HG02943 (cell line): ENCODE data around the gene RASL11A.
"Not testable (repeated sequence)": the region's sequence is repeated elsewhere in the genome, so short reads cannot be mapped to it uniquely, and the experiment has no call there.

ENCODE experiments used
- ATAC-seq: cut with Tn5 transposase; IDR thresholded peaks from one replicate; pipeline ENCODE4 v1.9.1; 2021; ENCODE audit warnings: mild to moderate bottlenecking, low read depth, moderate library complexity; ENCODE audit not compliant: unreplicated experiment

The RASL11A gene

GRCh38 chr13:27266917-27267316 lies 3.7 kb upstream of the RASL11A start:
- ATAC-seq = no peak

DNA sequence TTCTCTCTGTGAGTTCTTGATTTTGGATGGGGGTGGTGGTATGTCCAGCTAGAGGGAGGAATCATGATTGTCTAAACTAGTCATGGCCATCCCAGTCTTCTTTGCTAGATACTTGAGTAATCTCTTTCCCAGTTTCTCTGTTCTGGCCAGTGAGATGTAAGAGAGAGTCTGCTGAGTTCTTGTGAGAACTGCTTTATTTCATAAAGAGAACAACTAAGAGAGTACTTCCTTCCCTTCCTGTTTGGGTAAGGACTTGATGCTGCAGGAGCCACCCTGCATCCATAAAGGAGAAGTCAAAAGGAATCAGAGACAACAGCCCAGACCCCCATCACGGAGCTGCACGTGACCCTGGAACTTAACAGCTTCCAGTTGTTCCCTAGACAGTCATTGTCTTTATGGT lies 3.0 kb upstream of the RASL11A start:
- ATAC-seq = no peak

GRCh38 chr13:27269114-27269665 lies 1.4 kb upstream of the RASL11A start:
- ATAC-seq = no peak

- no peak for ATAC-seq
Measured at GRCh38 chr13:27271570-27272096, 1.0 kb downstream of the RASL11A start.

- ATAC-seq = no peak
Measured at GRCh38 chr13:27273658-27274425, 3.2 kb downstream of the RASL11A start.

DNA sequence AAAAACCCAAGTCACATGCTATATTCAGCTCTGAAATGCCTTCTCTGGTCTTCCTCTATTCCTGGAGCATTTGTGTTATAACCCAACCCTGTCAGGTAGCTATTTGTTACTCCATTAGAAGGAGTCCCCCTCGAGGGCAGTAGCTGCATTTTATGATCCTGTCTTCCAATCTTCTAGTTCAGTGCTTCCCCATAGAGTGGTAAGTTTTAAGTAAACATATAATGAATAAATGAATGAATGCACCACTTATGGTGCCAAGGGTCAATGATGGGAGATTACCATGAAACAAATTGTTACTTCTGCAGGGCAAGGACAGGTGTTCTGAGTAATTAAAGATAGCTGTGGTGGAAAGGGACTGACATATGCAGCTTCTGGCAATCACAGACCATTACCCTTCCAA lies 4.0 kb downstream of the RASL11A start:
- ATAC-seq = no peak

GRCh38 chr13:27276188-27276587 lies 5.6 kb downstream of the RASL11A start:
- ATAC-seq = no peak

GRCh38 chr13:27279506-27279905 lies 8.9 kb downstream of the RASL11A start:
- ATAC-seq = no peak

GRCh38 chr13:27280009-27280656 lies 9.5 kb downstream of the RASL11A start:
- no peak for ATAC-seq

DNA sequence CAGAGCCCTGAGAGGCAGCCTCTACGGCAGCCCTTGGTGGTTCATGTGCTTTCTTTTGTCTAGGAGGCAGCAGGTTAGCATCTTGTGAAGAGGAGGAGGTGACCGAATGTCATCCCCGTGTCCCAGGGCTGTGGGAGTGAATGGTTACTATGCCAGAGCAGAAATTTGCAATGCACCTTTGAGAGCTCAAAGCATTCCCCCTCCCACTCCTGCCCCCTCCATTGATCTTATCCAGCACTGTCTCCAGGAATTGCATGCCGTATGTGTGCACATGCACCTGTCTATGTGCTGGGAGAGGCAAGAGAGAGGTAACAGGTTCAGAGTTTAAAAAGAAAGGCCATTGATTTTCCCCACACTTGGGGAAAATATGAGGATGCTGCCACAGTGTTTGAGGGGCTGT lies 10.2 kb downstream of the RASL11A start:
- no peak for ATAC-seq

GRCh38 chr13:27281420-27281819 lies 10.8 kb downstream of the RASL11A start:
- no peak for ATAC-seq

DNA sequence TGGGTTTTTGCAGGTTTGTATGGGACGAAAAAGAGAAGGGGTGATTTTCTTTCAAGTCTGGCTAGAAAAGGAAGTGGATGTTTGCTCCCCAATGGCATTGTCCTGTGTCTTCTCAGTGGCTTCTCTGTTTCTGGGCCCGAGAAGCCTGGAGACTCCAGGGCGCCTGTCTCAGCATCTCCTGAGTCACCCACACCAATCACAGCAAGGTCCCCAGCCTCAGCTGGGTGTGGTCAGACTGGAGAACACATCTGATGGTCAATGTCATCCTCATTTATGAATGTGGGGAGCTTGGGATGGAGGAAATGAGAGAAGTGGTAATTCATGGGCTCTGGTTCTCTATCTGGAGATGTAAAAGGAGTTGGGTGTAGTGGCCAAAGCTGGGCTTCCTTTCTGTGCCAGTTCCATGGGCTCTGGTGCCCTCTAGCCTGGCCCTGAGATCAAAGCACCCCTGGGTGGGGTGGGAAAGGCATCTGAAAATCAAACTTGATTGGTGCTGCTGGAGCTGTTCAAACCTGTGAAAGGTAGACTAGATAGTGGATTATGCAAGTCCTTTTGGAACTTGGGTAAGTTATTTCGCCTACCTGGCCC lies 13.4 kb downstream of the RASL11A start:
- no peak for ATAC-seq

DNA sequence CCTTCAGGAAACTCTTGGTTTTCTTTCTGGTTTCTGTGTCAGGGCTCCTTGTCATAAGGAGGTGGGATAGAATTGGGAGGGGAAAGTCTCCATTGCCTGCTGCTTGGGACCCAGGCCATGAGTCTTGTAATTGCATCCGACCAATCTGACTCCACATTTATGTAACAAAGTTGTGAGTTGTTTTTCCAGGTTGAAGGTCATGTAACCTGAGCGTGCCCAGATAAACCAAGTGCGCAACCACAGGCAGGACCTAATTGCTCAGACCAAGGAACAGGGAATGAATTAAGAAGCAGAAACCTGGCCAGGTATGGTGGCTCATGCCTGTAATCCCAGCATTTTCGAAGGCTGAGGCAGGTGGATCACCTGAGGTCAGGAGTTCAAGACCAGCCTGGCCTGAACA lies 17.8 kb downstream of the RASL11A start:
- ATAC-seq = no peak

DNA sequence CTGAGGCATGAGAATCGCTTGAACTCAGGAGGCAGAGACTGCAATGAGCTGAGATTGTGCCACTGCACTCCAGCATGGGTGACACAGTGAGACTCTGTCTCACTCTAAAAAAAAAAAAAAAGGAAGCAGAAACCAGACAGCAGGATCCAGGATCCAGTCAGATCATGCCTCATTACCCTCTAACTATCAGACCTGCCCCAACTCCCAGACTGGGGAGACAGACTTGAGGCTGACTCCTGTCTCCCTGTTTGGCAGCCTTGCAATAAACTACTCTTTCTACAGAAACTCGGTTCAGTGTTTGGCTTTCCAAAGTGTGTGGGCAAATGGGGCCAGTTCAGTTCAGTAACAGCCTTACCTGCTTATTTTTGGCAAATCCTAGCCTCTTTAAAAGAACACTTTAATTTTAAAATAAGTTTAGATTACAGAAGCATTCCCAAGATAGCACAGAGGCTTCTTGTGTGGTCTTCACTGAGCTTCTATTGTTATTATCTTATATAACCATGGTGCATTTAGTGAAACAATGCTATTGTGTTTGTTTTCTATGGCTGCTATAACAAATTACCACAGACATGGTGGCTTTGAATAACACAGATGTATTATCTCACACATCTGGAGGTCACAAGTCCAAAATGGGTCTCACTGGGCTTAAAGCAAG lies 18.5 kb downstream of the RASL11A start:
- no peak for ATAC-seq

GRCh38 chr13:27290715-27291114 lies 20.1 kb downstream of the RASL11A start:
- no peak for ATAC-seq

- ATAC-seq = not testable (repeated sequence)
Measured at GRCh38 chr13:27291967-27292366, 21.3 kb downstream of the RASL11A start.

DNA sequence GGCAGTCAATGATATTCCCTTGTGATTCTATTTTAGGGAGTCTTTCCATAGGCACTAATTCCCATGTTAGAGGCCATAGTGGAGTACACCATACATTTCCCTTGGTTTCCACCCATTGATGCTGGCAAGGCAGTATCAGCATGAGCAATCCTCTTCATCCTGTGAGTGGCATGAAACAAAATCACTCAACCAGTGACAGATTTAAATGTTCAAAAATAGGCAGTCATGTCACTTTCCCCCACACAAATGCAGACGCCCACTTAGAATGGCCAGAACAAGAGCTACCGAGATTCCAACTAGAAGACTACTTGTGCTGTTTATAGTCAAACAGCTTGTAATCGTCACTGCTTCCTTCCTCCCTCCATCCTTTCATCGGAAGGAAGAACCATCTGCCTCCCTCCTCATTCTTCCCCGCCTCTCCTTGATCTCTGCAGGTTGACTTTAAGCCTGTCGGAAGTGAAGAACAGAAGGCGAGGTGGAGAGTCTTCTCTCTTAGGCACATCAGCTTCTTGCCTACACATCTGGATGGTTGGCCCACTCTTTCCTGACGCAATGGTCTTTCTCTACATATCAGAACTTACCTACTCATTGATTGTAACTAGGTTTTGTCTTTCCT lies 22.6 kb downstream of the RASL11A start:
- ATAC-seq = no peak

- ATAC-seq = no peak
Measured at GRCh38 chr13:27293873-27294515, 23.4 kb downstream of the RASL11A start.

DNA sequence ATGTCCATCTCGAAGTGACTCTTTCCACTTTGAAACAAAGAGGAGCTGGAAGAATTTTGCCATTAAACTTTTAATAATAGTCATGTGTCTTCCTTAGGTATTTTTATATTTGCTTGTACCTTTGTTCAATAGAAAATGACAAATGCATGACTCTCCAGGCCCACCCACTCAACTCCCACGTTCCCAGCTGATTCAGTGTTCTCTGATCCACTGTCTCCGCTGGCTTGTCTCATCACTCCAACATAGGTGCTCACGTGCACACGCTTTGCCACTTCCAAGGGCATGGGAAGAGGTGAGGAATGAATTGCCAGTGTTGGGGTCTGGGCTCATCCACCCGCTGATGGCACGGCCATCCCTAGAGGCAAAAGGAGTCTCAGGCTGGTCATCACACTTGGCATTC lies 24.5 kb downstream of the RASL11A start:
- ATAC-seq = no peak

GRCh38 chr13:27295660-27296059 lies 25.0 kb downstream of the RASL11A start:
- ATAC-seq = no peak
